GM12878 (cell line): ENCODE measurements around the gene DIAPH2.

ENCODE experiments used
- CREM ChIP-seq: IDR thresholded peaks from 2 replicates; pipeline ENCODE4 v1.6.1; 2014; ENCODE audit warnings: antibody characterized with exemption, low read depth
- EZH2 ChIP-seq: IDR thresholded peaks from 2 replicates; pipeline ENCODE4 v1.6.1; 2012; ENCODE audit warnings: low read depth, mild to moderate bottlenecking, control low read depth, inconsistent platforms, low read length, borderline replicate concordance; ENCODE audit not compliant: control insufficient read depth
- FOXM1 ChIP-seq: IDR thresholded peaks from 2 replicates; pipeline ENCODE4 v1.6.1; 2012; ENCODE audit warnings: low read depth, mild to moderate bottlenecking, inconsistent platforms, low read length, moderate library complexity
- GATAD2B ChIP-seq: fragments of 450-650 bp; conservative IDR thresholded peaks from 2 replicates; pipeline ENCODE4 v1.6.1; 2017; ENCODE audit warnings: low read depth, mild to moderate bottlenecking, moderate library complexity
- NR2F1 ChIP-seq: fragments of 450-650 bp; conservative IDR thresholded peaks from 2 replicates; pipeline ENCODE4 v1.6.1; 2017; ENCODE audit warnings: mild to moderate bottlenecking
- PAX8 ChIP-seq: fragments of 450-650 bp; IDR thresholded peaks from 2 replicates; pipeline ENCODE4 v1.6.1; 2017; ENCODE audit warnings: mild to moderate bottlenecking, moderate library complexity
- POLR2A ChIP-seq: IDR thresholded peaks from 2 replicates; pipeline ENCODE4 v1.6.1; 2011; ENCODE audit warnings: low read depth, mild to moderate bottlenecking, low read length
- POLR2AphosphoS2 ChIP-seq: IDR thresholded peaks from 2 replicates; pipeline ENCODE4 v1.6.1; 2011; ENCODE audit warnings: low read depth, mild to moderate bottlenecking, low read length, improper control_type of control experiment, moderate library complexity
- SRF ChIP-seq, 2 experiments: IDR thresholded peaks; 2 replicates each; pipeline ENCODE4 v1.6.1; 2011; ENCODE audit warnings: low read depth in 2 of 2, low read length in 2 of 2, mild to moderate bottlenecking in 1 of 2, moderate library complexity in 1 of 2
- TF ChIP-seq, protein P1 (sequence below): fragments of 450-650 bp; IDR thresholded peaks from 2 replicates; pipeline ENCODE4 v1.6.1; 2017; ENCODE audit warnings: mild to moderate bottlenecking
- TF ChIP-seq, protein P2 (sequence below): IDR thresholded peaks from 2 replicates; pipeline ENCODE4 v1.6.1; 2012; ENCODE audit warnings: low read length, inconsistent platforms
- TF ChIP-seq, protein P3 (sequence below), 3 experiments: IDR thresholded peaks in 2 of 3; conservative IDR thresholded peaks in 1 of 3; 2 replicates each; pipeline ENCODE4 v1.5.1; 2011; ENCODE audit warnings: low read depth in 3 of 3, low read length in 3 of 3, mild to moderate bottlenecking in 3 of 3, control low read depth in 2 of 3, moderate library complexity in 2 of 3, inconsistent platforms in 1 of 3, mixed read lengths in 1 of 3; ENCODE audit not compliant: control insufficient read depth in 2 of 3, insufficient read depth in 1 of 3; ENCODE audit errors: extremely low read depth in 1 of 3

DNA sequence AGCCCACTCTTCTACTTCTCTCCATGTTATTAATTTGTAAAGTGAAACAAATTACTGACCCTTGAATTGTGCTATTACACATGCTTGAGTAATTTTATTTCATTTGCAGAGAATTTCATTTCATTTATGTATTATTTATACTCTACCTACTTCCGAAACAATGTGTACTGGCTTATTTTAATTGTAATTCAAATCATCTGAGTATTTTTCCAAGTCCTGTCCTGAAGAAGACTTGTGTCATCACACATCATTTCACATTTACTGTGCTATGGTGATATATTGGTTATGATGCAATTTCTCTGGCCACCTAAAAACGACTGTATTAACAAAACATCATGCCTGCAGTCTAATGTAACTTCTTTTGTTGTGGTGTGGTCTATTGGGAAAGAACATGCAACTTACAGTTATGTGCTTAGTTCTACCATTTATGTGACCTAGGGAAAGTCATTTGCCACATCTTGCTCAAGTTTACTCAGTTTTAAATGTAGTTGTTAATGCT, 583.6 kb downstream of the DIAPH2 start:
- TF ChIP-seq, protein P1, sequence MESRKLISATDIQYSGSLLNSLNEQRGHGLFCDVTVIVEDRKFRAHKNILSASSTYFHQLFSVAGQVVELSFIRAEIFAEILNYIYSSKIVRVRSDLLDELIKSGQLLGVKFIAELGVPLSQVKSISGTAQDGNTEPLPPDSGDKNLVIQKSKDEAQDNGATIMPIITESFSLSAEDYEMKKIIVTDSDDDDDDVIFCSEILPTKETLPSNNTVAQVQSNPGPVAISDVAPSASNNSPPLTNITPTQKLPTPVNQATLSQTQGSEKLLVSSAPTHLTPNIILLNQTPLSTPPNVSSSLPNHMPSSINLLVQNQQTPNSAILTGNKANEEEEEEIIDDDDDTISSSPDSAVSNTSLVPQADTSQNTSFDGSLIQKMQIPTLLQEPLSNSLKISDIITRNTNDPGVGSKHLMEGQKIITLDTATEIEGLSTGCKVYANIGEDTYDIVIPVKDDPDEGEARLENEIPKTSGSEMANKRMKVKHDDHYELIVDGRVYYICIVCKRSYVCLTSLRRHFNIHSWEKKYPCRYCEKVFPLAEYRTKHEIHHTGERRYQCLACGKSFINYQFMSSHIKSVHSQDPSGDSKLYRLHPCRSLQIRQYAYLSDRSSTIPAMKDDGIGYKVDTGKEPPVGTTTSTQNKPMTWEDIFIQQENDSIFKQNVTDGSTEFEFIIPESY = no peak
- TF ChIP-seq FOXM1 (no peak), CREM (no peak), NR2F1 (no peak), POLR2A (no peak), POLR2AphosphoS2 (no peak), GATAD2B (no peak), EZH2 (no peak), SRF (IDR thresholded peaks at IDR 0.05; ENCODE audit: low read depth in 2 of 2, low read length in 2 of 2) (no peak), PAX8 (no peak)
- TF ChIP-seq, protein P2, sequence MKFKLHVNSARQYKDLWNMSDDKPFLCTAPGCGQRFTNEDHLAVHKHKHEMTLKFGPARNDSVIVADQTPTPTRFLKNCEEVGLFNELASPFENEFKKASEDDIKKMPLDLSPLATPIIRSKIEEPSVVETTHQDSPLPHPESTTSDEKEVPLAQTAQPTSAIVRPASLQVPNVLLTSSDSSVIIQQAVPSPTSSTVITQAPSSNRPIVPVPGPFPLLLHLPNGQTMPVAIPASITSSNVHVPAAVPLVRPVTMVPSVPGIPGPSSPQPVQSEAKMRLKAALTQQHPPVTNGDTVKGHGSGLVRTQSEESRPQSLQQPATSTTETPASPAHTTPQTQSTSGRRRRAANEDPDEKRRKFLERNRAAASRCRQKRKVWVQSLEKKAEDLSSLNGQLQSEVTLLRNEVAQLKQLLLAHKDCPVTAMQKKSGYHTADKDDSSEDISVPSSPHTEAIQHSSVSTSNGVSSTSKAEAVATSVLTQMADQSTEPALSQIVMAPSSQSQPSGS = no peak
- TF ChIP-seq, protein P3, sequence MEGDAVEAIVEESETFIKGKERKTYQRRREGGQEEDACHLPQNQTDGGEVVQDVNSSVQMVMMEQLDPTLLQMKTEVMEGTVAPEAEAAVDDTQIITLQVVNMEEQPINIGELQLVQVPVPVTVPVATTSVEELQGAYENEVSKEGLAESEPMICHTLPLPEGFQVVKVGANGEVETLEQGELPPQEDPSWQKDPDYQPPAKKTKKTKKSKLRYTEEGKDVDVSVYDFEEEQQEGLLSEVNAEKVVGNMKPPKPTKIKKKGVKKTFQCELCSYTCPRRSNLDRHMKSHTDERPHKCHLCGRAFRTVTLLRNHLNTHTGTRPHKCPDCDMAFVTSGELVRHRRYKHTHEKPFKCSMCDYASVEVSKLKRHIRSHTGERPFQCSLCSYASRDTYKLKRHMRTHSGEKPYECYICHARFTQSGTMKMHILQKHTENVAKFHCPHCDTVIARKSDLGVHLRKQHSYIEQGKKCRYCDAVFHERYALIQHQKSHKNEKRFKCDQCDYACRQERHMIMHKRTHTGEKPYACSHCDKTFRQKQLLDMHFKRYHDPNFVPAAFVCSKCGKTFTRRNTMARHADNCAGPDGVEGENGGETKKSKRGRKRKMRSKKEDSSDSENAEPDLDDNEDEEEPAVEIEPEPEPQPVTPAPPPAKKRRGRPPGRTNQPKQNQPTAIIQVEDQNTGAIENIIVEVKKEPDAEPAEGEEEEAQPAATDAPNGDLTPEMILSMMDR (IDR thresholded peaks at IDR 0.05 in 2 of 3, conservative IDR thresholded peaks at IDR 0.05 in 1 of 3; ENCODE audit: control insufficient read depth in 2 of 3, extremely low read depth in 1 of 3, insufficient read depth in 1 of 3, low read depth in 3 of 3, low read length in 3 of 3) = no peak
